HG03575 (cell line): ENCODE measurements around the gene ASTL.

Source experiments
- ATAC-seq: cut with Tn5 transposase; IDR thresholded peaks from one replicate; pipeline ENCODE4 v1.9.1; 2021; ENCODE audit not compliant: unreplicated experiment, insufficient number of reproducible peaks, low FRiP score; ENCODE audit errors: extremely low read depth

ASTL gene

DNA sequence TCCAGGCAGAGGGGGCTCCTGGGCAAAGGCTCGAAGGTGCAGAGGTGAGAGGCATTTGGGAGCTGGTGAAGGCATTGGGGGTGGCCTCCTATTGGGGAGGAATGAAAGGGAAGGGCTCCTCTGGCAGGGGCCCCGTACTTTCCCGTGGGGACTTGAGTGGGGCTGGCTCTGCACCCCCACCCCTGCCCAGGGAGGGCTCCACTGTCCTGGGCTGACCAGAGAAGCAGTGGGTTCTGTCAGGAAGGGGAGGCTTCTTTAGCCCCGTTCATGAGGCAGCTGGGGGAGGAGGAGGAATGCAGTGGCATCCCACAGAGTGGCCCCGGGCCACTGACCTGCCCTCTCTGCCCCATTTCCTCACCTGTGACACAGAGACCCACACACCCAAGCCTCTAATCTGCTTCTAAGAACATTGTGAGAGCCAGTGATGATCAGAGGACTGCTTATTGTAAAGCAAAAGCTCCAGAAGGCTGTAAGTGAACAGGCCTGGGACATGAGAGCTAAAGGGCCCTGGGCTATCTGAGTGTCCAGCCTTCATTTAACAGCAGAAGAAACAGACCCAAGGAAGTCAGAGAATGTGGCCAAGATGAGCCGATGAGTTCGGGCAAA, 65.0 kb downstream of the ASTL start:
- ATAC-seq = no peak
